ENCODE data around the gene CLGN. TPM values are rescaled to one million over a fixed set of nuclear protein-coding genes. Genes with fewer than 3 reads are reported as not detected.

Gene CLGN
- total RNA-seq, 6 experiments from 2014 or later, result 0.55 to 8.9 (median 3.6) TPM

DNA sequence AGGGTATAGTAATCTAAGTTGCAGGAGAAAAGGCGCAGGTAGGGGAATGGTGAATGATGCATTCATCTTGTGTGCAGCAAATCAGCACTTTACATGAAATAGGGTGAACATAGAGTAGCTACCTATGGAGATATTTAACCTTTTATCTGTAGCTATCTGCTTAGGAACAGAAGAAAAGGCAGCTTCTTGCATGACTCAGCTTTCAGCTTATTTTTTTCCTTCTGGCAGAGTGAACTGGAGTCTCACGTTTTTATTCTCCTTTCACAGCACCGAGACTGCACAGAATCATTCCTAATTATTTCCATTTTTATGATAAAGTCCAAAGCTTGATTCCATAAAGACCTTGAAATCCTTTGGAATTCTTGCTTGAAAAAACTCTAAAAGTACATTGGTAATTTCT, 58.8 kb downstream of the CLGN start:
- H3K36me3 ChIP-seq, result no peaks in the 10 kb centered on the region
- no peaks in the 10 kb centered on the region for H3K27me3 ChIP-seq
- no peak for TF ChIP-seq POLR2A (IDR thresholded peaks at IDR 0.05)
- TF ChIP-seq, protein P1, sequence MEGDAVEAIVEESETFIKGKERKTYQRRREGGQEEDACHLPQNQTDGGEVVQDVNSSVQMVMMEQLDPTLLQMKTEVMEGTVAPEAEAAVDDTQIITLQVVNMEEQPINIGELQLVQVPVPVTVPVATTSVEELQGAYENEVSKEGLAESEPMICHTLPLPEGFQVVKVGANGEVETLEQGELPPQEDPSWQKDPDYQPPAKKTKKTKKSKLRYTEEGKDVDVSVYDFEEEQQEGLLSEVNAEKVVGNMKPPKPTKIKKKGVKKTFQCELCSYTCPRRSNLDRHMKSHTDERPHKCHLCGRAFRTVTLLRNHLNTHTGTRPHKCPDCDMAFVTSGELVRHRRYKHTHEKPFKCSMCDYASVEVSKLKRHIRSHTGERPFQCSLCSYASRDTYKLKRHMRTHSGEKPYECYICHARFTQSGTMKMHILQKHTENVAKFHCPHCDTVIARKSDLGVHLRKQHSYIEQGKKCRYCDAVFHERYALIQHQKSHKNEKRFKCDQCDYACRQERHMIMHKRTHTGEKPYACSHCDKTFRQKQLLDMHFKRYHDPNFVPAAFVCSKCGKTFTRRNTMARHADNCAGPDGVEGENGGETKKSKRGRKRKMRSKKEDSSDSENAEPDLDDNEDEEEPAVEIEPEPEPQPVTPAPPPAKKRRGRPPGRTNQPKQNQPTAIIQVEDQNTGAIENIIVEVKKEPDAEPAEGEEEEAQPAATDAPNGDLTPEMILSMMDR (IDR thresholded peaks at IDR 0.05), result no peak
- 65% methylated on average over 3 of the region's 3 CpGs for WGBS (ENCODE audit: insufficient coverage, low coverage, low lambda C conversion rate, missing lambda C conversion rate)
- DNase-seq (no peak), ATAC-seq (no peak)
- H3K4me1 ChIP-seq, result peaks cover 0 to 6% (median 3%) of the 10 kb centered on the region in 4 donors
- no peak overlapping the region for H3K27ac ChIP-seq
- intact Hi-C loops (cut with DNase I), result no loop called here
- no peak overlapping the region for H3K4me3 ChIP-seq
- no peaks in the 10 kb centered on the region for H3K9me3 ChIP-seq

DNA sequence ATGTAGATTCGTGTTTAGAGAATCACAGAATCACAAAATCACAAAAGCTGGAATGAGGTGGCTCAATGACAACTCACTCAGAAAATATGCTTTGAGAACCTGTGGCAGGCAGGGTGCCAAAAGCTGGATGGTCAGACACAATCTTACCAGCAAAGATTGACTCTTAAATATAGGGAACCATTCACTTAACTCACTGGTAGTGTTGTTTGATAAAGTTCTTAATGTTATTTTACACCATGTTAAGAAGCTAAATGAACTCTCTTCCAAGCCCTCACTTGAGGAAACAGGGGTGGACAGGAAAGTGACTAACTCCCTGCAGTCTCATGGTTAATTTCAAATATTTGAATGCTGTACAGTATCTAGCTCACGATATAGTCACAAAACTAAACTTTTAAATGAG, 59.7 kb downstream of the CLGN start:
- 71% methylated on average over 2 of the region's 2 CpGs for WGBS (ENCODE audit: insufficient coverage, low coverage, low lambda C conversion rate, missing lambda C conversion rate)
- Histone ChIP-seq H3K36me3 (no peaks in the 10 kb centered on the region), H3K9me3 (no peaks in the 10 kb centered on the region), H3K27ac (no peak overlapping the region), H3K4me3 (no peak overlapping the region), H3K4me1 (peaks cover 0 to 5% (median 3%) of the 10 kb centered on the region in 4 donors), H3K27me3 (no peaks in the 10 kb centered on the region)
- TF ChIP-seq POLR2A (IDR thresholded peaks at IDR 0.05), result no peak
- TF ChIP-seq, protein P1 (IDR thresholded peaks at IDR 0.05), result no peak
- intact Hi-C loops (cut with DNase I), result no loop called here
- ATAC-seq (no peak), DNase-seq (no peak)

DNA sequence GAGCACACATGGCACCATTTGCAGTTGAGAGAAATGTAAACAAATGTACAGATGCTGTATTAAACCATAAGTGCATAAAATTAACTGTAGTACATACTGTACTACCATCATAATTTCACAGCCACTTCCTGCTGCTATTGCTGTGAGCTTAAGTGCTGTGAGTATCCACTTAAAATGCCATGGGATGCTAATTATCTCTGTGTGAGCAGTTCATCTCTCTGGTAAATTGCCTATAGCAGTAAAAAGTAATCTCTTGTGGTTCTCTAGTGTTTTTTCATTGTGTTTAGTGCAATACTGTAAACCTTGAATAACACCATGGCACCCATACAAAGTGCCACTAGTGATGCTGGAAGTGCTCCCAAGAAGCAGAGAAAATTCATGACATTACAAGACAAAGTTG, 63.9 kb downstream of the CLGN start:
- Histone ChIP-seq H3K27me3 (no peaks in the 10 kb centered on the region), H3K4me3 (no peak overlapping the region), H3K9me3 (no peaks in the 10 kb centered on the region), H3K27ac (no peak overlapping the region), H3K36me3 (no peaks in the 10 kb centered on the region), H3K4me1 (no peaks in the 10 kb centered on the region)
- no peak for DNase-seq
- intact Hi-C loops (cut with DNase I), result no loop called here
- ATAC-seq, result no peak
- TF ChIP-seq, protein P1 (IDR thresholded peaks at IDR 0.05), result no peak
- no peak for TF ChIP-seq POLR2A (IDR thresholded peaks at IDR 0.05)

DNA sequence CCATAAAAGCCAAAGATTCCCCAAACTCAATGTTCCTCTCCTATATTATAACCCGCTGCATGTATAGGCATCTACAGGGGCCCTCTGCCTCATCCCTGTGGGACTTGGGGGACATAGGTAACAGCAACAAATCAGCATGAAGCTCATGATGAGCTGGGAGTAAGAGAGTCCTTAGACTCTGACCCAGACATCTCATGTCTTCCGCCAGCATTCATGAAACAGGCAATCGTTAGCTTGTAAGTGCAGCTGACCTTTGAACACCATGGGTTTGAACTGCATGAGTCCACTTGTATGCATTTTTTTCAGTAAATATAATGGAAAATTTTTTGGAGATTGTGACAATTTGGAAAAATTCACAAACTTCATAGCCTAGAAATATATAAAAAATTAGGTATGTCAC, 64.4 kb downstream of the CLGN start:
- intact Hi-C loops (cut with DNase I), result no loop called here
- TF ChIP-seq, protein P1 (IDR thresholded peaks at IDR 0.05), result no peak
- TF ChIP-seq POLR2A (IDR thresholded peaks at IDR 0.05), result no peak
- Histone ChIP-seq H3K27ac (no peak overlapping the region), H3K4me3 (no peak overlapping the region), H3K9me3 (no peaks in the 10 kb centered on the region), H3K36me3 (no peaks in the 10 kb centered on the region), H3K4me1 (no peaks in the 10 kb centered on the region), H3K27me3 (no peaks in the 10 kb centered on the region)
- no peak for DNase-seq
- ATAC-seq, result peak in 3 of 4 donors; percentile 32 to 43 (median 41)
- WGBS (ENCODE audit: insufficient coverage, low coverage, low lambda C conversion rate, missing lambda C conversion rate), result 49% methylated on average over 2 of the region's 3 CpGs

DNA sequence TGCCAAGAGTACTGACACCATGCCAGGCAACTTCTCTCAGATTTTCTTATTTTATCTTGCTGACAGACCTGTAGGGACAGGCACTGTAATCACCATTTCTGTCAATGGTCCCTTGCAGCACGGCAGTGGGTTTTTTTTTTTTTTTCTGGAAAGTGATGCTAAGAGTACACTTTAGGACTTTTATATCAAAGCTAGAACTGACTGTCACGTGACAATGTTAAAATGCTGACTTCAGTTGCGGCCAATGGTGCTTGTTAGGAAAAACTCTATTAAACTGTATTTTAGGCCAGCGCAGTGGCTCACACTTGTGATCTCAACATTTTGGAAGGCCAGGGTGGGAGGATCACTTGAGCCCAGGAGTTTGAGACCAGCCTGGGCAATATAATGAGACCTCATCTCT, 66.3 kb downstream of the CLGN start:
- ATAC-seq (no peak), DNase-seq (no peak)
- Histone ChIP-seq H3K27me3 (no peaks in the 10 kb centered on the region), H3K4me1 (no peaks in the 10 kb centered on the region), H3K4me3 (no peak overlapping the region), H3K27ac (no peak overlapping the region), H3K36me3 (no peaks in the 10 kb centered on the region), H3K9me3 (no peaks in the 10 kb centered on the region)
- 83% methylated on average over 4 of the region's 4 CpGs for WGBS (ENCODE audit: insufficient coverage, low coverage, low lambda C conversion rate, missing lambda C conversion rate)
- intact Hi-C loops (cut with DNase I), result no loop called here
- TF ChIP-seq, protein P1 (IDR thresholded peaks at IDR 0.05), result no peak
- no peak for TF ChIP-seq POLR2A (IDR thresholded peaks at IDR 0.05)

All from right lobe of liver (tissue), 6 donors.